ENCODE measurements around the gene ADARB2. TPM values are rescaled to one million over a fixed set of nuclear protein-coding genes. Genes with fewer than 3 reads are reported as not detected.

The ADARB2 gene
- total and polyA plus RNA-seq, 10 of the 15 experiments (the other 5 are each of a cell fraction or from before 2014, with no cell fraction given), result 0.02 to 4.1 (median 0.76) TPM

- peak; percentile 54; the same call in 1 of the 2 replicates for TF ChIP-seq CREB1 (IDR thresholded peaks at IDR 0.05; ENCODE audit: low read depth)
- no peak for TF ChIP-seq EP300 (IDR thresholded peaks at IDR 0.05; ENCODE audit: borderline replicate concordance in 1 of 2, control insufficient read depth in 1 of 2, low read depth in 2 of 2, low read length in 2 of 2)
- TF ChIP-seq NFIC (IDR thresholded peaks at IDR 0.05; ENCODE audit: low read depth, low read length), result no peak
- no peak for TF ChIP-seq SMAD5 (IDR thresholded peaks at IDR 0.05; ENCODE audit: low read depth)
- no peak for TF ChIP-seq CHD4 (IDR thresholded peaks at IDR 0.05)
- no peak for TF ChIP-seq CHD2 (IDR thresholded peaks at IDR 0.05; ENCODE audit: borderline replicate concordance, low read depth, low read length)
- no peak for TF ChIP-seq ELK1 (IDR thresholded peaks at IDR 0.05; ENCODE audit: low read depth, low read length)
- TF ChIP-seq ZNF622 (IDR thresholded peaks at IDR 0.05), result no peak
- TF ChIP-seq TCF3 (IDR thresholded peaks at IDR 0.05; ENCODE audit: borderline replicate concordance, insufficient read depth, low read depth, low read length), result 0 out of 2 replicates have a peak, but pooled peaks have one; percentile 17
- TF ChIP-seq PAX8 (IDR thresholded peaks at IDR 0.05), result no peak
- TF ChIP-seq ZNF592 (IDR thresholded peaks at IDR 0.05), result no peak
- TF ChIP-seq BCL3 (IDR thresholded peaks at IDR 0.05; ENCODE audit: borderline replicate concordance, insufficient read depth, low read depth, low read length, poor library complexity, severe bottlenecking), result peak; percentile 57
- no peak for TF ChIP-seq SREBF2 (IDR thresholded peaks at IDR 0.05; ENCODE audit: low read length)
- 0 out of 2 replicates have a peak, but pooled peaks have one; percentile 41 for TF ChIP-seq CREM (IDR thresholded peaks at IDR 0.05; ENCODE audit: low read depth)
- TF ChIP-seq JUND (IDR thresholded peaks at IDR 0.05; ENCODE audit: low read depth, low read length), result no peak
- no peak for TF ChIP-seq ZZZ3 (IDR thresholded peaks at IDR 0.05; ENCODE audit: control insufficient read depth, insufficient read length, low read depth)
- no peak for TF ChIP-seq NR2C2 (IDR thresholded peaks at IDR 0.05; ENCODE audit: borderline replicate concordance, control insufficient read depth, insufficient read length, low read depth)
- TF ChIP-seq NFYA (IDR thresholded peaks at IDR 0.05; ENCODE audit: borderline replicate concordance, low read depth, low read length), result no peak
- TF ChIP-seq ZNF207 (IDR thresholded peaks at IDR 0.05; ENCODE audit: borderline replicate concordance), result no peak
Observed at GRCh38 chr10:1688531-1688930, 48.8 kb downstream of the ADARB2 start.

More at GRCh38 chr10:1688531-1688930, 48.8 kb downstream of the ADARB2 start:
- Histone ChIP-seq H3K9me3 (replicated peaks; ENCODE audit: control insufficient read depth, insufficient read depth, low read length) (no peaks in the 10 kb centered on the region), H2AFZ (ENCODE audit: control insufficient read depth, low read depth, low read length) (no peak overlapping the region), H3K27me3 (replicated peaks in 1 of 2; ENCODE audit: control insufficient read depth in 2 of 2, insufficient read depth in 2 of 2, low read length in 1 of 2) (no peaks in the 10 kb centered on the region), H4K20me1 (ENCODE audit: control insufficient read depth, insufficient read depth) (no peaks in the 10 kb centered on the region), H3K4me2 (ENCODE audit: control insufficient read depth, insufficient read depth) (no peak overlapping the region), H3K9ac (ENCODE audit: control insufficient read depth, insufficient read depth, low read length) (no peak overlapping the region), H3K79me2 (ENCODE audit: control insufficient read depth, insufficient read depth, low read length) (no peaks in the 10 kb centered on the region), H3K27ac (ENCODE audit: control insufficient read depth, insufficient read depth) (no peak overlapping the region), H3K4me3 (no peak overlapping the region), H3K4me1 (ENCODE audit: control insufficient read depth, insufficient read depth, low read length) (no peaks in the 10 kb centered on the region), H3K36me3 (ENCODE audit: control insufficient read depth in 2 of 2, insufficient read depth in 2 of 2, low read length in 1 of 2) (no peaks in the 10 kb centered on the region; a peak in 2 of 4 replicates)
- ATAC-seq (peak; percentile 25), FAIRE-seq (no peak), DNase-seq (ENCODE audit: low read depth, low spot score) (no peak)
- ChIA-PET POLR2A (no interaction called here), RAD21 (ENCODE audit: unreplicated experiment) (no interaction called here), CTCF (no interaction called here), SMC1A (ENCODE audit: uncharacterized antibody, unreplicated experiment) (no interaction called here)
- no TSS peak for BruUV-seq (replicated peaks)
- in situ Hi-C loops (cut with MboI) (no loop called here), intact Hi-C loops (cut with micrococcal nuclease; ENCODE audit: unreplicated experiment) (no loop called here)
- 24% methylated on average over 7 of the region's 7 CpGs for WGBS (ENCODE audit: insufficient coverage, insufficient replicate concordance, low lambda C conversion rate, missing lambda C conversion rate)

Data from GM12878 (cell line).